C4-2B (cell line): ENCODE data around the gene LGI2.

Source experiments
- ZFX ChIP-seq: fragments of 450-650 bp; IDR thresholded peaks from 2 replicates; pipeline ENCODE4 v1.6.1; 2017
- TF ChIP-seq, protein P1 (sequence below): fragments of 450-650 bp; conservative IDR thresholded peaks from 2 replicates; pipeline ENCODE4 v1.5.1; 2017; ENCODE audit warnings: mild to moderate bottlenecking

- TF ChIP-seq, protein P1, sequence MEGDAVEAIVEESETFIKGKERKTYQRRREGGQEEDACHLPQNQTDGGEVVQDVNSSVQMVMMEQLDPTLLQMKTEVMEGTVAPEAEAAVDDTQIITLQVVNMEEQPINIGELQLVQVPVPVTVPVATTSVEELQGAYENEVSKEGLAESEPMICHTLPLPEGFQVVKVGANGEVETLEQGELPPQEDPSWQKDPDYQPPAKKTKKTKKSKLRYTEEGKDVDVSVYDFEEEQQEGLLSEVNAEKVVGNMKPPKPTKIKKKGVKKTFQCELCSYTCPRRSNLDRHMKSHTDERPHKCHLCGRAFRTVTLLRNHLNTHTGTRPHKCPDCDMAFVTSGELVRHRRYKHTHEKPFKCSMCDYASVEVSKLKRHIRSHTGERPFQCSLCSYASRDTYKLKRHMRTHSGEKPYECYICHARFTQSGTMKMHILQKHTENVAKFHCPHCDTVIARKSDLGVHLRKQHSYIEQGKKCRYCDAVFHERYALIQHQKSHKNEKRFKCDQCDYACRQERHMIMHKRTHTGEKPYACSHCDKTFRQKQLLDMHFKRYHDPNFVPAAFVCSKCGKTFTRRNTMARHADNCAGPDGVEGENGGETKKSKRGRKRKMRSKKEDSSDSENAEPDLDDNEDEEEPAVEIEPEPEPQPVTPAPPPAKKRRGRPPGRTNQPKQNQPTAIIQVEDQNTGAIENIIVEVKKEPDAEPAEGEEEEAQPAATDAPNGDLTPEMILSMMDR: no peak
- TF ChIP-seq ZFX: no peak
These were observed 52.3 kb downstream of the LGI2 start for GRCh38 chr4:24978291-24979075.
